Measurements from ENCODE around the gene SESN1.

- TF ChIP-seq ZNF274 (IDR thresholded peaks at IDR 0.05; ENCODE audit: low read depth, low read length) (no peak), YY1 (IDR thresholded peaks at IDR 0.05; ENCODE audit: insufficient read depth, insufficient read length) (no peak)
Observed at GRCh38 chr6:109027964-109028363, 66.7 kb downstream of the SESN1 start.
